GM06990 (cell line): Measurements from ENCODE around the gene FASLG.

Experiments used
- DNase-seq: peaks from one replicate; pipeline ENCODE4 v3.0.0-alpha.2; 2011; ENCODE audit not compliant: insufficient read length; ENCODE audit errors: extremely low read depth
- H3K27me3 ChIP-seq: replicated peaks from 2 replicates; pipeline ENCODE4 v1.6.0; 2011; ENCODE audit warnings: low read length; ENCODE audit not compliant: control insufficient read depth, insufficient read depth
- H3K36me3 ChIP-seq: 2 replicates; pipeline ENCODE4 v1.5.1; 2011; ENCODE audit warnings: low read length; ENCODE audit not compliant: control insufficient read depth, insufficient read depth
- H3K4me3 ChIP-seq: replicated peaks from 2 replicates; pipeline ENCODE4 v1.5.1; 2011; ENCODE audit warnings: low read depth, mild to moderate bottlenecking, control low read depth, low read length
- TF ChIP-seq, protein P1 (sequence below): IDR thresholded peaks from 2 replicates; pipeline ENCODE4 v1.5.1; 2011; ENCODE audit warnings: low read length, control low read depth, mild to moderate bottlenecking, inconsistent platforms; ENCODE audit not compliant: insufficient read depth, poor library complexity, severe bottlenecking

FASLG gene

DNA sequence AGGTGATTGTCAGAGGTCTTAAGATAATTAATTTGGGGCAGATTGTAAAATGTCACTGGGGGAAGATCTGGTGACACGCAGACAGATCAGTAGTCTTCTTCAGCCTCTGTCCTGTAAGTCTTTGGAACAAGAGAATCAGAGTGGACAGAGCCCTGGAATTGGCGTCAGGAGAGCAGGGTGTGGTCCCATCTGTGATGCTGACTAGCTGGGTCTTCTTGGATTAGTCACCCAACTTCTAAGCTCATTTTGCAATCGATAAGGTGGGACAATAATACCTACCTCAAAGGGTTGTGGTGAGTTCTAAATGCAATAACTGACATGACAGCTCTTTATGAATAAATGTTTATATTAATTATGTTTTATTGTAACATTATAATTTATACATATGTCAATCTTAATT lies 4.8 kb downstream of the FASLG start:
- H3K4me3 ChIP-seq, result no peak overlapping the region
- no peak for DNase-seq
- TF ChIP-seq, protein P1, sequence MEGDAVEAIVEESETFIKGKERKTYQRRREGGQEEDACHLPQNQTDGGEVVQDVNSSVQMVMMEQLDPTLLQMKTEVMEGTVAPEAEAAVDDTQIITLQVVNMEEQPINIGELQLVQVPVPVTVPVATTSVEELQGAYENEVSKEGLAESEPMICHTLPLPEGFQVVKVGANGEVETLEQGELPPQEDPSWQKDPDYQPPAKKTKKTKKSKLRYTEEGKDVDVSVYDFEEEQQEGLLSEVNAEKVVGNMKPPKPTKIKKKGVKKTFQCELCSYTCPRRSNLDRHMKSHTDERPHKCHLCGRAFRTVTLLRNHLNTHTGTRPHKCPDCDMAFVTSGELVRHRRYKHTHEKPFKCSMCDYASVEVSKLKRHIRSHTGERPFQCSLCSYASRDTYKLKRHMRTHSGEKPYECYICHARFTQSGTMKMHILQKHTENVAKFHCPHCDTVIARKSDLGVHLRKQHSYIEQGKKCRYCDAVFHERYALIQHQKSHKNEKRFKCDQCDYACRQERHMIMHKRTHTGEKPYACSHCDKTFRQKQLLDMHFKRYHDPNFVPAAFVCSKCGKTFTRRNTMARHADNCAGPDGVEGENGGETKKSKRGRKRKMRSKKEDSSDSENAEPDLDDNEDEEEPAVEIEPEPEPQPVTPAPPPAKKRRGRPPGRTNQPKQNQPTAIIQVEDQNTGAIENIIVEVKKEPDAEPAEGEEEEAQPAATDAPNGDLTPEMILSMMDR, result no peak
- H3K27me3 ChIP-seq, result no peaks in the 10 kb centered on the region
- H3K36me3 ChIP-seq, result no peaks in the 10 kb centered on the region

DNA sequence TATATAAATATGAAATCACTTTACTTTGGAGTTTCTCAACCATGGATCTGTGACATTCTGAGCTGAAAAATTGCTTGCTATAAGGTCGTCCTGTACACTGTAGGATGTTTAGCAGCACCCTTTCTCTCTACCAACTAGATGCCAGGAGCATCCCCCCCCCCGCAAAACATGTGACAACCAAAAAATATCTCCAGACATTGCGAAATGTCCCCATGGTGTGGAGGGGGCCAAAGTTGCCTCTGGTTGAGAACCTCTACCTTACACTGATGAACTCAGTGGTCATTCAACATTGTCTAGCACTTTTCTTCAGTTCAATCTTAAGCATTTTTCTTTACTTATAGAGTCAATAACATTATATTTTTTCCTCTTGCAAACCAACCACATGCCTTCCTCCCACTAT lies 9.2 kb downstream of the FASLG start:
- no peak for DNase-seq
- TF ChIP-seq, protein P1, result no peak
- H3K27me3 ChIP-seq, result no peaks in the 10 kb centered on the region; the same call in 1 of the 2 replicates

DNA sequence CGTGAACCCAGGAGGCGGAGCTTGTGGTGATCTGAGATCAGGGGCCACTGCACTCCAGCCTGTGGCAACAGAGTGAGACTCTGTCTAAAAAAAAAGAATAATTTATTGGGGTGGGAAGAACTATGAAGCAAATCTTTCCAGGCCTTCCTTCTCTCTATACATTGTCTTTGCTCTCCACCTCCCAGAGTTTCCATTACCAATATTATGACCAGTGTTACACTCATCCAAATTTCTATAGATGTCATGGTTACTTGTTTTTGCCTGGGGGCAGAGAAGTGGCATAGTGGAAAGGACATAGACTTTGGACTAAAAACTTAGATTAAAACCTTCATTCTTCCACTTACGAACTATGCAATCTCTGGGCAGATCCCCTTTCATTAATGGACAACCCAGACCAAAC lies 10.1 kb downstream of the FASLG start:
- TF ChIP-seq, protein P1, result no peak
- DNase-seq, result no peak
- no peaks in the 10 kb centered on the region; the same call in 1 of the 2 replicates for H3K27me3 ChIP-seq
- no peaks in the 10 kb centered on the region for H3K36me3 ChIP-seq
- no peak overlapping the region for H3K4me3 ChIP-seq

More for the DNA sequence above, 9.2 kb downstream of the FASLG start:
- no peak overlapping the region for H3K4me3 ChIP-seq
- H3K36me3 ChIP-seq, result no peaks in the 10 kb centered on the region

DNA sequence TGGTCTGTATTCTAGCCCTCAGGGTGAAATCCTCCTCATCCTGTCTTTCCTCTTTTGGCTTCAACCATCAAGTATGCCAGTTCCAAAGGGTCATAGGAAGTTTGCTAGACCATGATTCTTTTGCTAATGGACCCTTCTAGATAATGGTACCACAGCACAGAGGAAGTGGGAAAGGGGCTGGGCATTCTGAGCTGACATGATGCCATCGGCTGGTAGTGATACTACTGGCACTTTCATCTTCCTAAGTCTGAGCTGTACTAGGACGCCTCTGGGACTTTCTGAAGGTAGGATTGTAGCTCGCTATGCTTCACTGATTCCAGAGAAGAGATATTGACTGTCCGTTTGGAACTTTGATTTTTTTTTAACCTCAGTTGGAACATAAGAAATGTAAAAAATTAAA lies 11.4 kb downstream of the FASLG start:
- TF ChIP-seq, protein P1, result no peak
- H3K36me3 ChIP-seq, result no peaks in the 10 kb centered on the region
- no peak for DNase-seq
- no peak overlapping the region for H3K4me3 ChIP-seq
- no peaks in the 10 kb centered on the region; the same call in 1 of the 2 replicates for H3K27me3 ChIP-seq

DNA sequence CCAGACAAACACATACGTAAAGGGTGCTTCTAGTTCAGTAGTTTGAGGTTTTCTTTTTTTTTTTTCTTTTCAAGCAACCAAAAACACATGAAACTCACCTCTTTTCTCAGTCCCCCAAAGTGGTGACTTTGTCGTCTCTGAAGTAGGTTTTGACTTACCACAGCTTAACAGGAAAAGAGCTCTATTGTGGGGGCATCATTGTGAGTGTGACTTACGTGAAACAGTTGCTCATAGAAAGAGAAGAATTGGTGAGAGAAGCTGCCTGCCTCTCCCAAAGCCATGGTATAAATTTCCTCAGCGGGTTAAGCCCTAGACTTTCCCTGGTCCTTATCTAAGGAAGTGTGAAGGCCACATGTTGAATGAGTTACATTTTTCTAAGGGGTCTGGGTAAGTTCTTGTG lies 11.9 kb downstream of the FASLG start:
- no peaks in the 10 kb centered on the region for H3K36me3 ChIP-seq

More for the DNA sequence above, 11.9 kb downstream of the FASLG start:
- Histone ChIP-seq H3K4me3 (no peak overlapping the region), H3K27me3 (no peaks in the 10 kb centered on the region; the same call in 1 of the 2 replicates)
- TF ChIP-seq, protein P1, result no peak
- DNase-seq, result peak; percentile 47
